WTC11 (cell line): Measurements from ENCODE around the gene KLC4. TPM values are rescaled to one million over a fixed set of nuclear protein-coding genes. Genes with fewer than 3 reads are reported as not detected.

Experiments
- AR ChIP-seq: fragments of 250-450 bp; sonication (Bioruptor Pico); IDR thresholded peaks from 2 replicates; pipeline ENCODE4 v1.9.0; 2021; ENCODE audit warnings: mild to moderate bottlenecking
- ARID4B ChIP-seq: sonication (generic); formaldehyde crosslinking; IDR thresholded peaks from 2 replicates; pipeline ENCODE4 v1.8.0; 2023; ENCODE audit warnings: missing genetic modification reagents, mild to moderate bottlenecking, borderline replicate concordance
- CBFB ChIP-seq: sonication (generic); formaldehyde crosslinking; IDR thresholded peaks from 2 replicates; pipeline ENCODE4 v1.8.1; 2022; ENCODE audit warnings: mild to moderate bottlenecking, low read depth, missing genetic modification reagents
- CREM ChIP-seq: sonication (generic); formaldehyde crosslinking; IDR thresholded peaks from 2 replicates; pipeline ENCODE4 v1.8.1; 2022; ENCODE audit warnings: mild to moderate bottlenecking, missing genetic modification reagents, moderate library complexity
- ERG ChIP-seq: fragments of 250-450 bp; sonication (Bioruptor Pico); IDR thresholded peaks from 2 replicates; pipeline ENCODE4 v1.8.0; 2021; ENCODE audit warnings: mild to moderate bottlenecking
- ETV6 ChIP-seq: sonication (generic); formaldehyde crosslinking; IDR thresholded peaks from 2 replicates; pipeline ENCODE4 v1.8.1; 2022; ENCODE audit warnings: mild to moderate bottlenecking, missing genetic modification reagents
- FOXP1 ChIP-seq: sonication (generic); formaldehyde crosslinking; IDR thresholded peaks from 2 replicates; pipeline ENCODE4 v1.8.0; 2022; ENCODE audit warnings: missing genetic modification reagents, mild to moderate bottlenecking, moderate library complexity, borderline replicate concordance
- MYBL2 ChIP-seq: sonication (generic); formaldehyde crosslinking; IDR thresholded peaks from 2 replicates; pipeline ENCODE4 v1.8.1; 2023; ENCODE audit warnings: mild to moderate bottlenecking, moderate library complexity, missing genetic modification reagents
- NFATC4 ChIP-seq: fragments of 250-450 bp; sonication (Bioruptor Pico); IDR thresholded peaks from 2 replicates; pipeline ENCODE4 v1.9.0; 2021; ENCODE audit warnings: mild to moderate bottlenecking
- SP1 ChIP-seq: sonication (generic); formaldehyde crosslinking; conservative IDR thresholded peaks from 2 replicates; pipeline ENCODE4 v1.8.1; 2022; ENCODE audit warnings: missing genetic modification reagents
- TEAD1 ChIP-seq: sonication (generic); formaldehyde crosslinking; IDR thresholded peaks from 2 replicates; pipeline ENCODE4 v1.8.0; 2022; ENCODE audit warnings: mild to moderate bottlenecking, missing genetic modification reagents
- total RNA-seq: library from RNA; stranded (reverse); gene quantifications from 3 replicates; pipeline ENCODE4 v1.2.3, GENCODE V29; 2021
- TF ChIP-seq, protein P1 (sequence below): sonication (generic); formaldehyde crosslinking; IDR thresholded peaks from 2 replicates; pipeline ENCODE4 v1.8.1; 2023; ENCODE audit warnings: mild to moderate bottlenecking, missing genetic modification reagents, borderline replicate concordance
- TF ChIP-seq, protein P2 (sequence below): sonication (generic); formaldehyde crosslinking; IDR thresholded peaks from 2 replicates; pipeline ENCODE4 v1.8.0; 2022; ENCODE audit warnings: mild to moderate bottlenecking, missing genetic modification reagents
- TF ChIP-seq, protein P3 (sequence below): sonication (generic); formaldehyde crosslinking; IDR thresholded peaks from 2 replicates; pipeline ENCODE4 v1.8.0; 2022; ENCODE audit warnings: missing genetic modification reagents
- TF ChIP-seq, protein P4 (sequence below): sonication (generic); formaldehyde crosslinking; IDR thresholded peaks from 2 replicates; pipeline ENCODE4 v1.8.1; 2022; ENCODE audit warnings: low read depth, mild to moderate bottlenecking, moderate library complexity, missing genetic modification reagents, borderline replicate concordance
- TF ChIP-seq, protein P5 (sequence below): sonication (generic); formaldehyde crosslinking; IDR thresholded peaks from 2 replicates; pipeline ENCODE4 v1.8.1; 2023; ENCODE audit warnings: mild to moderate bottlenecking, moderate library complexity, missing genetic modification reagents

The KLC4 gene
- total RNA-seq, 1 experiment from 2014 or later, result 35.7 TPM

- TF ChIP-seq, protein P1, sequence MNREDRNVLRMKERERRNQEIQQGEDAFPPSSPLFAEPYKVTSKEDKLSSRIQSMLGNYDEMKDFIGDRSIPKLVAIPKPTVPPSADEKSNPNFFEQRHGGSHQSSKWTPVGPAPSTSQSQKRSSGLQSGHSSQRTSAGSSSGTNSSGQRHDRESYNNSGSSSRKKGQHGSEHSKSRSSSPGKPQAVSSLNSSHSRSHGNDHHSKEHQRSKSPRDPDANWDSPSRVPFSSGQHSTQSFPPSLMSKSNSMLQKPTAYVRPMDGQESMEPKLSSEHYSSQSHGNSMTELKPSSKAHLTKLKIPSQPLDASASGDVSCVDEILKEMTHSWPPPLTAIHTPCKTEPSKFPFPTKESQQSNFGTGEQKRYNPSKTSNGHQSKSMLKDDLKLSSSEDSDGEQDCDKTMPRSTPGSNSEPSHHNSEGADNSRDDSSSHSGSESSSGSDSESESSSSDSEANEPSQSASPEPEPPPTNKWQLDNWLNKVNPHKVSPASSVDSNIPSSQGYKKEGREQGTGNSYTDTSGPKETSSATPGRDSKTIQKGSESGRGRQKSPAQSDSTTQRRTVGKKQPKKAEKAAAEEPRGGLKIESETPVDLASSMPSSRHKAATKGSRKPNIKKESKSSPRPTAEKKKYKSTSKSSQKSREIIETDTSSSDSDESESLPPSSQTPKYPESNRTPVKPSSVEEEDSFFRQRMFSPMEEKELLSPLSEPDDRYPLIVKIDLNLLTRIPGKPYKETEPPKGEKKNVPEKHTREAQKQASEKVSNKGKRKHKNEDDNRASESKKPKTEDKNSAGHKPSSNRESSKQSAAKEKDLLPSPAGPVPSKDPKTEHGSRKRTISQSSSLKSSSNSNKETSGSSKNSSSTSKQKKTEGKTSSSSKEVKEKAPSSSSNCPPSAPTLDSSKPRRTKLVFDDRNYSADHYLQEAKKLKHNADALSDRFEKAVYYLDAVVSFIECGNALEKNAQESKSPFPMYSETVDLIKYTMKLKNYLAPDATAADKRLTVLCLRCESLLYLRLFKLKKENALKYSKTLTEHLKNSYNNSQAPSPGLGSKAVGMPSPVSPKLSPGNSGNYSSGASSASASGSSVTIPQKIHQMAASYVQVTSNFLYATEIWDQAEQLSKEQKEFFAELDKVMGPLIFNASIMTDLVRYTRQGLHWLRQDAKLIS, result peak; percentile 88; the same call in 1 of the 2 replicates
- TF ChIP-seq, protein P2, sequence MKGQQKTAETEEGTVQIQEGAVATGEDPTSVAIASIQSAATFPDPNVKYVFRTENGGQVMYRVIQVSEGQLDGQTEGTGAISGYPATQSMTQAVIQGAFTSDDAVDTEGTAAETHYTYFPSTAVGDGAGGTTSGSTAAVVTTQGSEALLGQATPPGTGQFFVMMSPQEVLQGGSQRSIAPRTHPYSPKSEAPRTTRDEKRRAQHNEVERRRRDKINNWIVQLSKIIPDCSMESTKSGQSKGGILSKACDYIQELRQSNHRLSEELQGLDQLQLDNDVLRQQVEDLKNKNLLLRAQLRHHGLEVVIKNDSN (CRISPR knock-in tag), result no peak; the same call in 1 of the 2 replicates
- TF ChIP-seq ERG (CRISPR knock-in tag) (peak; percentile 91), MYBL2 (CRISPR knock-in tag) (no peak), TEAD1 (CRISPR knock-in tag) (peak; percentile 53; the same call in 1 of the 2 replicates), AR (CRISPR knock-in tag) (peak; percentile 83; the same call in 1 of the 2 replicates), FOXP1 (peak; percentile 77), CREM (CRISPR knock-in tag) (peak; percentile 82), NFATC4 (peak; percentile 94), ETV6 (CRISPR knock-in tag) (peak; percentile 99), ARID4B (peak; percentile 52; the same call in 1 of the 2 replicates), CBFB (CRISPR knock-in tag) (no peak), SP1 (CRISPR knock-in tag) (peak; percentile 74)
- TF ChIP-seq, protein P3, sequence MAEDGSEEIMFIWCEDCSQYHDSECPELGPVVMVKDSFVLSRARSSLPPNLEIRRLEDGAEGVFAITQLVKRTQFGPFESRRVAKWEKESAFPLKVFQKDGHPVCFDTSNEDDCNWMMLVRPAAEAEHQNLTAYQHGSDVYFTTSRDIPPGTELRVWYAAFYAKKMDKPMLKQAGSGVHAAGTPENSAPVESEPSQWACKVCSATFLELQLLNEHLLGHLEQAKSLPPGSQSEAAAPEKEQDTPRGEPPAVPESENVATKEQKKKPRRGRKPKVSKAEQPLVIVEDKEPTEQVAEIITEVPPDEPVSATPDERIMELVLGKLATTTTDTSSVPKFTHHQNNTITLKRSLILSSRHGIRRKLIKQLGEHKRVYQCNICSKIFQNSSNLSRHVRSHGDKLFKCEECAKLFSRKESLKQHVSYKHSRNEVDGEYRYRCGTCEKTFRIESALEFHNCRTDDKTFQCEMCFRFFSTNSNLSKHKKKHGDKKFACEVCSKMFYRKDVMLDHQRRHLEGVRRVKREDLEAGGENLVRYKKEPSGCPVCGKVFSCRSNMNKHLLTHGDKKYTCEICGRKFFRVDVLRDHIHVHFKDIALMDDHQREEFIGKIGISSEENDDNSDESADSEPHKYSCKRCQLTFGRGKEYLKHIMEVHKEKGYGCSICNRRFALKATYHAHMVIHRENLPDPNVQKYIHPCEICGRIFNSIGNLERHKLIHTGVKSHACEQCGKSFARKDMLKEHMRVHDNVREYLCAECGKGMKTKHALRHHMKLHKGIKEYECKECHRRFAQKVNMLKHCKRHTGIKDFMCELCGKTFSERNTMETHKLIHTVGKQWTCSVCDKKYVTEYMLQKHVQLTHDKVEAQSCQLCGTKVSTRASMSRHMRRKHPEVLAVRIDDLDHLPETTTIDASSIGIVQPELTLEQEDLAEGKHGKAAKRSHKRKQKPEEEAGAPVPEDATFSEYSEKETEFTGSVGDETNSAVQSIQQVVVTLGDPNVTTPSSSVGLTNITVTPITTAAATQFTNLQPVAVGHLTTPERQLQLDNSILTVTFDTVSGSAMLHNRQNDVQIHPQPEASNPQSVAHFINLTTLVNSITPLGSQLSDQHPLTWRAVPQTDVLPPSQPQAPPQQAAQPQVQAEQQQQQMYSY, result peak; percentile 18; the same call in 1 of the 2 replicates
- TF ChIP-seq, protein P4, sequence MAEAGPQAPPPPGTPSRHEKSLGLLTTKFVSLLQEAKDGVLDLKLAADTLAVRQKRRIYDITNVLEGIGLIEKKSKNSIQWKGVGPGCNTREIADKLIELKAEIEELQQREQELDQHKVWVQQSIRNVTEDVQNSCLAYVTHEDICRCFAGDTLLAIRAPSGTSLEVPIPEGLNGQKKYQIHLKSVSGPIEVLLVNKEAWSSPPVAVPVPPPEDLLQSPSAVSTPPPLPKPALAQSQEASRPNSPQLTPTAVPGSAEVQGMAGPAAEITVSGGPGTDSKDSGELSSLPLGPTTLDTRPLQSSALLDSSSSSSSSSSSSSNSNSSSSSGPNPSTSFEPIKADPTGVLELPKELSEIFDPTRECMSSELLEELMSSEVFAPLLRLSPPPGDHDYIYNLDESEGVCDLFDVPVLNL (CRISPR knock-in tag), result no peak
- TF ChIP-seq, protein P5, sequence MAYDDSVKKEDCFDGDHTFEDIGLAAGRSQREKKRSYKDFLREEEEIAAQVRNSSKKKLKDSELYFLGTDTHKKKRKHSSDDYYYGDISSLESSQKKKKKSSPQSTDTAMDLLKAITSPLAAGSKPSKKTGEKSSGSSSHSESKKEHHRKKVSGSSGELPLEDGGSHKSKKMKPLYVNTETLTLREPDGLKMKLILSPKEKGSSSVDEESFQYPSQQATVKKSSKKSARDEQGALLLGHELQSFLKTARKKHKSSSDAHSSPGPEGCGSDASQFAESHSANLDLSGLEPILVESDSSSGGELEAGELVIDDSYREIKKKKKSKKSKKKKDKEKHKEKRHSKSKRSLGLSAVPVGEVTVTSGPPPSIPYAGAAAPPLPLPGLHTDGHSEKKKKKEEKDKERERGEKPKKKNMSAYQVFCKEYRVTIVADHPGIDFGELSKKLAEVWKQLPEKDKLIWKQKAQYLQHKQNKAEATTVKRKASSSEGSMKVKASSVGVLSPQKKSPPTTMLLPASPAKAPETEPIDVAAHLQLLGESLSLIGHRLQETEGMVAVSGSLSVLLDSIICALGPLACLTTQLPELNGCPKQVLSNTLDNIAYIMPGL (CRISPR knock-in tag), result peak; percentile 98
Measured at GRCh38 chr6:43053545-43054205, 5.8 kb upstream of the KLC4 start, which contains the start of gene CUL7 (continued).
